GM23338 (cell line): ENCODE data around the gene IL26. TPM values are rescaled to one million over a fixed set of nuclear protein-coding genes. Genes with fewer than 3 reads are reported as not detected.

Source experiments
- ATAC-seq: fragments of 200-7000 bp; cut with Tn5 transposase; 3 replicates; pipeline ENCODE4 v1.9.1; 2020
- DNase-seq: peaks from one replicate; pipeline ENCODE4 v3.0.0-alpha.2; 2015; ENCODE audit warnings: low spot score
- H2AFZ ChIP-seq: fragments of 200-600 bp; sonication (generic); 2 replicates; pipeline ENCODE4 v1.8.0; 2016; ENCODE audit warnings: antibody characterized with exemption, mild to moderate bottlenecking, moderate library complexity
- H3F3A ChIP-seq: fragments of 200-600 bp; sonication (generic); replicated peaks from 2 replicates; pipeline ENCODE4 v1.8.0; 2017; ENCODE audit warnings: antibody characterized with exemption, mixed run types, low read depth
- H3K27ac ChIP-seq: fragments of 200-600 bp; sonication (generic); 2 replicates; pipeline ENCODE4 v1.6.1; 2016; ENCODE audit warnings: low read depth
- H3K27me3 ChIP-seq: fragments of 200-600 bp; sonication (generic); 2 replicates; pipeline ENCODE4 v1.8.0; 2016; ENCODE audit warnings: mild to moderate bottlenecking, mixed run types, moderate library complexity; ENCODE audit not compliant: insufficient read depth
- H3K36me3 ChIP-seq: fragments of 200-600 bp; sonication (generic); 2 replicates; pipeline ENCODE4 v1.8.0; 2016; ENCODE audit warnings: mild to moderate bottlenecking; ENCODE audit not compliant: insufficient read depth
- H3K4me1 ChIP-seq: fragments of 200-600 bp; sonication (generic); 2 replicates; pipeline ENCODE4 v1.8.0; 2016; ENCODE audit warnings: mild to moderate bottlenecking, moderate library complexity; ENCODE audit not compliant: insufficient read depth
- H3K4me2 ChIP-seq: fragments of 200-600 bp; sonication (generic); 2 replicates; pipeline ENCODE4 v1.7.1; 2017; ENCODE audit warnings: mixed run types
- H3K4me3 ChIP-seq: fragments of 200-600 bp; sonication (generic); 2 replicates; pipeline ENCODE4 v1.6.1; 2016; ENCODE audit warnings: mixed run types
- H3K79me2 ChIP-seq: fragments of 200-600 bp; sonication (generic); replicated peaks from 2 replicates; pipeline ENCODE4 v1.8.0; 2017; ENCODE audit warnings: mild to moderate bottlenecking; ENCODE audit not compliant: insufficient read depth
- H3K9me2 ChIP-seq: fragments of 200-600 bp; sonication (generic); 2 replicates; pipeline ENCODE4 v1.8.0; 2017; ENCODE audit not compliant: insufficient read depth
- H4K20me1 ChIP-seq: fragments of 200-600 bp; sonication (generic); replicated peaks from 2 replicates; pipeline ENCODE4 v1.8.0; 2017; ENCODE audit warnings: mild to moderate bottlenecking; ENCODE audit not compliant: insufficient read depth
- H3K27ac Mint-ChIP-seq: 2 replicates; pipeline ENCODE4 v1.8.0; 2020; ENCODE audit warnings: inconsistent platforms, mild to moderate bottlenecking, moderate library complexity, mixed read lengths
- H3K27me3 Mint-ChIP-seq: 3 replicates; pipeline ENCODE4 v1.8.0; 2022; ENCODE audit warnings: low read depth, mild to moderate bottlenecking, moderate library complexity, mixed read lengths, inconsistent platforms; ENCODE audit not compliant: insufficient read depth, poor library complexity
- H3K36me3 Mint-ChIP-seq: 3 replicates; pipeline ENCODE4 v1.8.0; 2021; ENCODE audit warnings: low read depth, mild to moderate bottlenecking, inconsistent platforms, moderate library complexity, mixed read lengths
- H3K4me1 Mint-ChIP-seq: 3 replicates; pipeline ENCODE4 v1.8.0; 2020; ENCODE audit warnings: mild to moderate bottlenecking, inconsistent platforms, mixed read lengths
- H3K4me3 Mint-ChIP-seq: 3 replicates; pipeline ENCODE4 v1.8.0; 2021; ENCODE audit warnings: moderate library complexity, mild to moderate bottlenecking, inconsistent platforms, mixed read lengths
- H3K9me3 Mint-ChIP-seq: 3 replicates; pipeline ENCODE4 v1.8.0; 2020; ENCODE audit warnings: moderate library complexity, mild to moderate bottlenecking, inconsistent platforms, mixed read lengths
- CREB1 ChIP-seq: fragments of 250-450 bp; sonication (Bioruptor Pico); IDR thresholded peaks from 2 replicates; pipeline ENCODE4 v1.5.0; 2020; ENCODE audit warnings: low read depth, mild to moderate bottlenecking, moderate library complexity
- EZH2 ChIP-seq: fragments of 200-600 bp; sonication (generic); IDR thresholded peaks from one replicate; pipeline ENCODE4 v1.8.0; 2017; ENCODE audit warnings: antibody characterized with exemption, mild to moderate bottlenecking, low read depth; ENCODE audit not compliant: unreplicated experiment
- JUNB ChIP-seq: IDR thresholded peaks from one replicate; pipeline ENCODE4 v1.6.1; 2016; ENCODE audit warnings: antibody characterized with exemption; ENCODE audit not compliant: unreplicated experiment
- NANOG ChIP-seq: IDR thresholded peaks from 2 replicates; pipeline ENCODE4 v1.6.1; 2016; ENCODE audit warnings: antibody characterized with exemption, borderline replicate concordance
- STAT1 ChIP-seq: IDR thresholded peaks from one replicate; pipeline ENCODE4 v1.6.1; 2016; ENCODE audit warnings: antibody characterized with exemption; ENCODE audit not compliant: unreplicated experiment
- ZNF331 ChIP-seq: fragments of 250-450 bp; sonication (Bioruptor Pico); IDR thresholded peaks from 2 replicates; pipeline ENCODE4 v1.5.0; 2020; ENCODE audit warnings: low read depth, mild to moderate bottlenecking, moderate library complexity
- polyA plus RNA-seq: library from polyadenylated mRNA; unstranded; fragments of >200 nt; fragmentation: Nextera tagmentation; extraction: Ambion mirVana; gene quantifications from 2 replicates; pipeline ENCODE4 v1.2.1, GENCODE V29; 2016
- total RNA-seq: library from RNA; depleted of rRNA; stranded (reverse); fragments of >200 nt; shearing (Covaris generic); gene quantifications from 2 replicates; pipeline ENCODE4 v1.2.3, GENCODE V29; 2014
- TF ChIP-seq, protein P1 (sequence below): fragments of 250-450 bp; sonication (Bioruptor Pico); IDR thresholded peaks from 2 replicates; pipeline ENCODE4 v1.5.0; 2020; ENCODE audit warnings: mild to moderate bottlenecking, moderate library complexity
- TF ChIP-seq, protein P2 (sequence below): IDR thresholded peaks from one replicate; pipeline ENCODE4 v1.6.1; 2018; ENCODE audit warnings: antibody characterized with exemption; ENCODE audit not compliant: unreplicated experiment
- TF ChIP-seq, protein P3 (sequence below): IDR thresholded peaks from 2 replicates; pipeline ENCODE4 v1.6.1; 2016; ENCODE audit warnings: antibody characterized with exemption

The IL26 gene
- total and polyA plus RNA-seq, 2 experiments from 2014 or later, result not detected

DNA sequence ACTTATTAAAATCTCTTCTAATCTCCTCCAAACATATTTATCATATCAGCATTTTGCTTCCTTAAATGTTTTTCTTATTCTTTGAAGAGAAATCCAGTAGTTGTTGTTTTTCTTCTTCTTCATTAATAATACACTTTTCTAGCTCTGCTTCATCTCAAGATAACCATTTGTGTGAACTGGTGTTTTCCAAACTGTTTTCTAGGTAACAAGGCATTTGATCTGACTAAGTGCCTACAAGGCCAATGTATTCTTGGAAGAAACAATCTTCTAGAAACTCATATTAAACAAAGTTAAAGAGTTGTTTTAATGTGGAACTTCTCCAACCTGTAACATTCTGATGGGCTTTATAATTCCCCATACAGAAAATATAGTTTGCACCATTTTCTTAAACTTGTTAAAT, 35.3 kb downstream of the IL26 start:
- Histone ChIP-seq H3K36me3 (no peaks in the 10 kb centered on the region), H3K4me1 (no peaks in the 10 kb centered on the region), H3K4me3 (no peak overlapping the region), H3F3A (no peaks in the 10 kb centered on the region), H4K20me1 (no peaks in the 10 kb centered on the region), H3K9me2 (0 out of 2 replicates have a peak, but pooled peaks cover 3% of the 10 kb centered on the region), H3K79me2 (no peaks in the 10 kb centered on the region), H2AFZ (no peak overlapping the region), H3K4me2 (no peak overlapping the region), H3K27ac (no peak overlapping the region), H3K27me3 (no peaks in the 10 kb centered on the region)
- no peak overlapping the region for H3K4me3 Mint-ChIP-seq
- no peak overlapping the region for H3K27ac Mint-ChIP-seq
- H3K27me3 Mint-ChIP-seq, result peaks cover 2% of the 10 kb centered on the region
- no peaks in the 10 kb centered on the region for H3K4me1 Mint-ChIP-seq
- DNase-seq, result no peak
- H3K36me3 Mint-ChIP-seq, result no peaks in the 10 kb centered on the region
- no peak for ATAC-seq
- TF ChIP-seq EZH2, result no peak
- TF ChIP-seq ZNF331 (CRISPR knock-in tag), result no peak
- no peak for TF ChIP-seq CREB1 (CRISPR knock-in tag)
- TF ChIP-seq JUNB, result no peak
- TF ChIP-seq, protein P1, sequence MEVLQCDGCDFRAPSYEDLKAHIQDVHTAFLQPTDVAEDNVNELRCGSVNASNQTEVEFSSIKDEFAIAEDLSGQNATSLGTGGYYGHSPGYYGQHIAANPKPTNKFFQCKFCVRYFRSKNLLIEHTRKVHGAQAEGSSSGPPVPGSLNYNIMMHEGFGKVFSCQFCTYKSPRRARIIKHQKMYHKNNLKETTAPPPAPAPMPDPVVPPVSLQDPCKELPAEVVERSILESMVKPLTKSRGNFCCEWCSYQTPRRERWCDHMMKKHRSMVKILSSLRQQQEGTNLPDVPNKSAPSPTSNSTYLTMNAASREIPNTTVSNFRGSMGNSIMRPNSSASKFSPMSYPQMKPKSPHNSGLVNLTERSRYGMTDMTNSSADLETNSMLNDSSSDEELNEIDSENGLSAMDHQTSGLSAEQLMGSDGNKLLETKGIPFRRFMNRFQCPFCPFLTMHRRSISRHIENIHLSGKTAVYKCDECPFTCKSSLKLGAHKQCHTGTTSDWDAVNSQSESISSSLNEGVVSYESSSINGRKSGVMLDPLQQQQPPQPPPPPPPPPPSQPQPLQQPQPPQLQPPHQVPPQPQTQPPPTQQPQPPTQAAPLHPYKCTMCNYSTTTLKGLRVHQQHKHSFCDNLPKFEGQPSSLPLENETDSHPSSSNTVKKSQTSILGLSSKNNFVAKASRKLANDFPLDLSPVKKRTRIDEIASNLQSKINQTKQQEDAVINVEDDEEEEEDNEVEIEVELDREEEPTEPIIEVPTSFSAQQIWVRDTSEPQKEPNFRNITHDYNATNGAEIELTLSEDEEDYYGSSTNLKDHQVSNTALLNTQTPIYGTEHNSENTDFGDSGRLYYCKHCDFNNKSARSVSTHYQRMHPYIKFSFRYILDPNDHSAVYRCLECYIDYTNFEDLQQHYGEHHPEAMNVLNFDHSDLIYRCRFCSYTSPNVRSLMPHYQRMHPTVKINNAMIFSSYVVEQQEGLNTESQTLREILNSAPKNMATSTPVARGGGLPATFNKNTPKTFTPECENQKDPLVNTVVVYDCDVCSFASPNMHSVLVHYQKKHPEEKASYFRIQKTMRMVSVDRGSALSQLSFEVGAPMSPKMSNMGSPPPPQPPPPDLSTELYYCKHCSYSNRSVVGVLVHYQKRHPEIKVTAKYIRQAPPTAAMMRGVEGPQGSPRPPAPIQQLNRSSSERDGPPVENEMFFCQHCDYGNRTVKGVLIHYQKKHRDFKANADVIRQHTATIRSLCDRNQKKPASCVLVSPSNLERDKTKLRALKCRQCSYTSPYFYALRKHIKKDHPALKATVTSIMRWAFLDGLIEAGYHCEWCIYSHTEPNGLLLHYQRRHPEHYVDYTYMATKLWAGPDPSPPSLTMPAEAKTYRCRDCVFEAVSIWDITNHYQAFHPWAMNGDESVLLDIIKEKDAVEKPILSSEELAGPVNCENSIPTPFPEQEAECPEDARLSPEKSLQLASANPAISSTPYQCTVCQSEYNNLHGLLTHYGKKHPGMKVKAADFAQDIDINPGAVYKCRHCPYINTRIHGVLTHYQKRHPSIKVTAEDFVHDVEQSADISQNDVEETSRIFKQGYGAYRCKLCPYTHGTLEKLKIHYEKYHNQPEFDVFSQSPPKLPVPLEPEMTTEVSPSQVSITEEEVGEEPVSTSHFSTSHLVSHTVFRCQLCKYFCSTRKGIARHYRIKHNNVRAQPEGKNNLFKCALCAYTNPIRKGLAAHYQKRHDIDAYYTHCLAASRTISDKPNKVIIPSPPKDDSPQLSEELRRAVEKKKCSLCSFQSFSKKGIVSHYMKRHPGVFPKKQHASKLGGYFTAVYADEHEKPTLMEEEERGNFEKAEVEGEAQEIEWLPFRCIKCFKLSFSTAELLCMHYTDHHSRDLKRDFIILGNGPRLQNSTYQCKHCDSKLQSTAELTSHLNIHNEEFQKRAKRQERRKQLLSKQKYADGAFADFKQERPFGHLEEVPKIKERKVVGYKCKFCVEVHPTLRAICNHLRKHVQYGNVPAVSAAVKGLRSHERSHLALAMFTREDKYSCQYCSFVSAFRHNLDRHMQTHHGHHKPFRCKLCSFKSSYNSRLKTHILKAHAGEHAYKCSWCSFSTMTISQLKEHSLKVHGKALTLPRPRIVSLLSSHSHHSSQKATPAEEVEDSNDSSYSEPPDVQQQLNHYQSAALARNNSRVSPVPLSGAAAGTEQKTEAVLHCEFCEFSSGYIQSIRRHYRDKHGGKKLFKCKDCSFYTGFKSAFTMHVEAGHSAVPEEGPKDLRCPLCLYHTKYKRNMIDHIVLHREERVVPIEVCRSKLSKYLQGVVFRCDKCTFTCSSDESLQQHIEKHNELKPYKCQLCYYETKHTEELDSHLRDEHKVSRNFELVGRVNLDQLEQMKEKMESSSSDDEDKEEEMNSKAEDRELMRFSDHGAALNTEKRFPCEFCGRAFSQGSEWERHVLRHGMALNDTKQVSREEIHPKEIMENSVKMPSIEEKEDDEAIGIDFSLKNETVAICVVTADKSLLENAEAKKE (CRISPR knock-in tag), result no peak
- TF ChIP-seq, protein P2, sequence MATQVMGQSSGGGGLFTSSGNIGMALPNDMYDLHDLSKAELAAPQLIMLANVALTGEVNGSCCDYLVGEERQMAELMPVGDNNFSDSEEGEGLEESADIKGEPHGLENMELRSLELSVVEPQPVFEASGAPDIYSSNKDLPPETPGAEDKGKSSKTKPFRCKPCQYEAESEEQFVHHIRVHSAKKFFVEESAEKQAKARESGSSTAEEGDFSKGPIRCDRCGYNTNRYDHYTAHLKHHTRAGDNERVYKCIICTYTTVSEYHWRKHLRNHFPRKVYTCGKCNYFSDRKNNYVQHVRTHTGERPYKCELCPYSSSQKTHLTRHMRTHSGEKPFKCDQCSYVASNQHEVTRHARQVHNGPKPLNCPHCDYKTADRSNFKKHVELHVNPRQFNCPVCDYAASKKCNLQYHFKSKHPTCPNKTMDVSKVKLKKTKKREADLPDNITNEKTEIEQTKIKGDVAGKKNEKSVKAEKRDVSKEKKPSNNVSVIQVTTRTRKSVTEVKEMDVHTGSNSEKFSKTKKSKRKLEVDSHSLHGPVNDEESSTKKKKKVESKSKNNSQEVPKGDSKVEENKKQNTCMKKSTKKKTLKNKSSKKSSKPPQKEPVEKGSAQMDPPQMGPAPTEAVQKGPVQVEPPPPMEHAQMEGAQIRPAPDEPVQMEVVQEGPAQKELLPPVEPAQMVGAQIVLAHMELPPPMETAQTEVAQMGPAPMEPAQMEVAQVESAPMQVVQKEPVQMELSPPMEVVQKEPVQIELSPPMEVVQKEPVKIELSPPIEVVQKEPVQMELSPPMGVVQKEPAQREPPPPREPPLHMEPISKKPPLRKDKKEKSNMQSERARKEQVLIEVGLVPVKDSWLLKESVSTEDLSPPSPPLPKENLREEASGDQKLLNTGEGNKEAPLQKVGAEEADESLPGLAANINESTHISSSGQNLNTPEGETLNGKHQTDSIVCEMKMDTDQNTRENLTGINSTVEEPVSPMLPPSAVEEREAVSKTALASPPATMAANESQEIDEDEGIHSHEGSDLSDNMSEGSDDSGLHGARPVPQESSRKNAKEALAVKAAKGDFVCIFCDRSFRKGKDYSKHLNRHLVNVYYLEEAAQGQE, result no peak
- TF ChIP-seq STAT1, result no peak
- TF ChIP-seq, protein P3, sequence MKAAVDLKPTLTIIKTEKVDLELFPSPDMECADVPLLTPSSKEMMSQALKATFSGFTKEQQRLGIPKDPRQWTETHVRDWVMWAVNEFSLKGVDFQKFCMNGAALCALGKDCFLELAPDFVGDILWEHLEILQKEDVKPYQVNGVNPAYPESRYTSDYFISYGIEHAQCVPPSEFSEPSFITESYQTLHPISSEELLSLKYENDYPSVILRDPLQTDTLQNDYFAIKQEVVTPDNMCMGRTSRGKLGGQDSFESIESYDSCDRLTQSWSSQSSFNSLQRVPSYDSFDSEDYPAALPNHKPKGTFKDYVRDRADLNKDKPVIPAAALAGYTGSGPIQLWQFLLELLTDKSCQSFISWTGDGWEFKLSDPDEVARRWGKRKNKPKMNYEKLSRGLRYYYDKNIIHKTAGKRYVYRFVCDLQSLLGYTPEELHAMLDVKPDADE, result no peak
- no peak for TF ChIP-seq NANOG
- H3K9me3 Mint-ChIP-seq, result no peaks in the 10 kb centered on the region; the same call in 2 of the 3 replicates
